ENCODE data around the gene CAPN14.
A peak's percentile ranks its signal among the peaks of the same experiment; 100 is the strongest.

The CAPN14 gene

DNA sequence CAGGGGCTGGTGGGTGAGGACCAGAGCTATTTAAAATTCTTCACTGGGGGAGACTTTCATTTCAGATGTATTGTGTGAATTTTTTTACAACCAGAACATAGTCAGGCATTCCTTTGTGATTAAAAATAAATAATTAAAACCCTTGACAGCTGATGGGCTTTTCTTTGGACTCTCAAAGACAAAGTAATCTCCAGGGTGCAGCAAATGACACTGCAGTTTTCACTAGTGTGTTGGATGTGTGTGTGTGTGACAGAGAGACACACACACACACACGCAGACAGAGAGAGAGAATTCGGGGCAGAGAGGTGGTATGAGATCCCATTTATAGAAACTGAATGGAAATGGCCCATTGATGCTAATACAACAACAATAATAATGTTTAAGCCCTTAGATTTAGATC, 68.8 kb downstream of the CAPN14 start:
- DNase-seq (ENCODE audit: insufficient read length, low spot score) (no peak), FAIRE-seq (no peak)

DNA sequence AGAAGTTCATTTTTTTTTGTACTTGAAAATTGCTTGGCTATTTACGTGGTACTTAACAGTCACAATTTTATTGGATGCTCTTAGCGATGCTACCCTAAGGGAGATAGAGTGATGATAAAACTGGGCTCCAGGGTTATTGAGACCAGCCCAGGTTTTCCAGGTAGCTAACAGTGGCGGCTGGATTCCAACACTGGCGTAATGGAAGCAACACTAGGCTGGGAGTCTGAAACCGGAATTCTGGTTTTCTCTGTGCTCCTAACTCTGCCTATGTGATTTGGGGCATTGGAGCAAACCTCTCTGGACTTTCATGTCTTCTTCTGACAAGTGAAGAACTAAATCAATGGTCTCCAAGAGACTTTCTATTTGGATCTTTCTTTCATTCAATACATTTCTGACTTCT, 69.7 kb downstream of the CAPN14 start:
- FAIRE-seq, result no peak
- no peak for DNase-seq (ENCODE audit: insufficient read length, low spot score)

DNA sequence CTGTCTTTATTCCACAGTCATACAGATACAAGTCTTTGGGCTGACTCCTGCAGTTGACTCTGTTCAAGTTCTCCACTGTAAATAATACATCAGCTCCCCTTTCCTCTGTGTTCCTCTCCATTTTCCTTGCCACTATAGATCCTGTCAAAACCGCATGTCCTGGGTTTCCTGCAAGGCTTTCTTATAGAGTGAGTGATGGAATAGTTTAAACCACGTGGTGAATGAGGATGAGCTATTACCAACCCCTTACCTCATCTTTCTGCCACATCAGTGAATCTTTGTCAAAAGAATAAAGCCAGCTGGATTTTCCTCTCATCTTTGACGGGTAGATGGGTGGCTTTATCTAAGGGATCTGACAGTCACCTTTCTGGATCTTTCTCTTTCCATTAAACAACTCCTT, 75.2 kb downstream of the CAPN14 start:
- no peak for DNase-seq (ENCODE audit: insufficient read length, low spot score)

DNA sequence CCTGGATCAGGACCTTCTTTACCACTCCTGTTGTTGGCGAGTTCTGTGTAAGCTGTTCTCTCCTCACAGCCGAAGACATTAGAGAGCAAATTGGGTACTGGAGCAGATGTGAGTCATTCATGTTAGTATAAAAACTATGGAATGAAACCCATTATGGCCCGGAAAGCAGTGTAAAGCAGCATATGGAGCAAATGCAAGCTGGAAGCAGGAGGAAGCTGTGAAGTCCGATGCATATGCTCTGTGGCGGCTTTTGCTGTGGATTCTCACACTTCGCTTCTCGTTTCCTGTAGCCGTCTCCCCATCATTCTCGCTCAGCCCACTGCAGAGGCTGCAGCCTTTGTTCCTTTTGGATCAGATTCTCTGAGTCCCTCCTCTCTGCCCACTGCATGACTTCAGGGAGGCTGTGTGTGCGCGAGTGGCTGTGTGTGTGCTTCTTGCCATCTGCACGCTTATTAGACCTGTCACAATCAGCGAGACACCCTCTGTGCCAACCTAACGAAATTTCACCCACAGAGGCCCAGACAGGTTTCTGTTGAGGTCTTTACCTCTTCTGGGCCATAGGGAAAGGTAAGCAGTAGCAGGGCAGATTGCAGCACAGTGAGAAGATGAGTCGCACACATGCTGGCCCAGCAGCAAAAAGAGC, 75.8 kb downstream of the CAPN14 start:
- FAIRE-seq (no peak), DNase-seq (ENCODE audit: insufficient read length, low spot score) (no peak)

More for the DNA sequence above, 75.2 kb downstream of the CAPN14 start:
- no peak for FAIRE-seq

DNA sequence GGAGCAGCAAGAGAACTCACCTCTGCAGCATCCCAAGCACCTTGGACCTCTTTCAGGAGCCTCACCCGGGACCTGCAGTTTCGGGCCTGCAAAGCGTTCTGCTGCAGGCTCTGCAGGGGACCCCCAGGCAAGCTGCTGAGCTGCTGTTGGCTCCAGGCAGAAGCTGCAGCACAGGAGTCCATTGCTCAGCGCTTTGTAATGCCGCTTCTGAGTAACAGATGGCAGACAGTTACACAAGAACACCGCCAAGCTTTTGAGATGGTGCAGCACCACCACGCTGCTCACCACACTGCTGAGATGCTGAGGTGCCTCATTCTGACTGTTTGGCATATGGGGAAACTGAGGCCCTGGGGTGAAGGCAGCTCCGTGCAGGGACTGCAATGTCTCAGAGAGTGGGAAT, 77.2 kb downstream of the CAPN14 start:
- DNase-seq (ENCODE audit: insufficient read length, low spot score) (no peak), FAIRE-seq (no peak)

DNA sequence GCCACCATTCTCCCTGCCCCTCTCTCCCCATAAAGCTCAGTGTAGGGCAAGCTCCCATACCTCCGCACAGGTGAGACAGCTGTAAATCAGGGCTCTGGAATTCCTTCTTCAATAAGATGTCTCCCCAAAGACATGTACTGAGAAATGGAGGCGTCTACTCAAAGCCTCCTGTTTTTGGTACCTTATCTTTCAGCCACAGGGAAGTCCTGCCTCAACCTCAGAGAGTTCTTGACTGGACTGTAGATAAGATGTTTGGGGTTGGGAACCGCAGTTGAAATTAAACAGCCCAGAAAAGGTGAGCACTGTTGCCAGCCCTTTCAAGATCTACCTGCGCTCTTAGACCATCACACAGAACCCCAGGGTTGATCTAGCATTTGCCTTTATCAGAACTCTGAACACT, 77.6 kb downstream of the CAPN14 start:
- FAIRE-seq, result no peak
- DNase-seq (ENCODE audit: insufficient read length, low spot score), result no peak

DNA sequence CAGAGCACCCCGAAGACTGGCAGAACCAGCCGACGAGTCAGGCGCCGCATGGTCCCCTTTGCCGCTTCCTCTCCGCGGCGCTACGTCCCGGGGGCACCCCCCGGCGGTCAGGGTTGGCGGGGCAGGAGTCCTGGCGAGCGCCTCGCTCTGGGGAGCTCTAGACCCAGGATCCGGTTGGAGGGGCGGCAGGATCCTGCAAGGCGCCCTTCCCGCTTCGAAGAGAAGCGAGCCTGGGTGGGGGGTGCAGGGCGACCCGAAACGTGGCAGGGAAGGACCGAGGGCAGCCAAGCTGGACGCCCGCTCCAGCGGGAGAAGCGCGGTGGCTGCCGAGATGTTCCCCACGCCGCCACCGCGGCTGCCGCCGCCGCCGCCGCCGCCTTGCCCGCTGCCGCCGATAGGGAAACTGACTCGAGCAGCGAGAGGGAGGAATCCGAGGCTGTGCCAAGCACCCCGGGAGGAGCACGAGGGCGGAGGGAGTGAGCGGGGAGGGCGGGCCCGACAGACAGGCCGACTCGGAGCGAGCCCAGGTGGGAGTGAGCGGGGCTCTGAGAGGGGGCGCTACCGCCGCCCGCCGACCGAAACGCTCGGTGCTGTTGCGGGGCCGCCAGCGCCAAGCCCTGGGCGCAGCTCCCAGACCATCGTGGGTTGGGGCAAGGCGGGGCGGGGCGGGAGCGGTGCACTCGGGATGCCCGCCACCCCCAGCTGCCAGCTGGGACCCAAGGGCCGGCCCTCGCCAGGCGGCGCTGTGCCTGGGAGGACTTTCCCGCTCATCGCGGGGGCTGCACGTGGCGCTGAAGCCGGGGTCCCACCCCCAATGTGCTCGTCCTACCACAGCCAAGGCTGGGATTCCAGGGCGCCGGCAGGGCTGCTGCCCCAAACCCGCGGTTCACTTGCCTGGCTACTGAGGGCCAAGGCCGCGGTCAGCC, 79.0 kb downstream of the CAPN14 start, which contains the start of gene GALNT14:
TSS of gene GALNT14 (minus strand) at position 404 of the 926 bp plus-strand sequence. CDS start at position 50, 354 bp downstream.
- peak; percentile 61 for DNase-seq (ENCODE audit: insufficient read length, low spot score)
- FAIRE-seq, result peak; percentile 28

DNA sequence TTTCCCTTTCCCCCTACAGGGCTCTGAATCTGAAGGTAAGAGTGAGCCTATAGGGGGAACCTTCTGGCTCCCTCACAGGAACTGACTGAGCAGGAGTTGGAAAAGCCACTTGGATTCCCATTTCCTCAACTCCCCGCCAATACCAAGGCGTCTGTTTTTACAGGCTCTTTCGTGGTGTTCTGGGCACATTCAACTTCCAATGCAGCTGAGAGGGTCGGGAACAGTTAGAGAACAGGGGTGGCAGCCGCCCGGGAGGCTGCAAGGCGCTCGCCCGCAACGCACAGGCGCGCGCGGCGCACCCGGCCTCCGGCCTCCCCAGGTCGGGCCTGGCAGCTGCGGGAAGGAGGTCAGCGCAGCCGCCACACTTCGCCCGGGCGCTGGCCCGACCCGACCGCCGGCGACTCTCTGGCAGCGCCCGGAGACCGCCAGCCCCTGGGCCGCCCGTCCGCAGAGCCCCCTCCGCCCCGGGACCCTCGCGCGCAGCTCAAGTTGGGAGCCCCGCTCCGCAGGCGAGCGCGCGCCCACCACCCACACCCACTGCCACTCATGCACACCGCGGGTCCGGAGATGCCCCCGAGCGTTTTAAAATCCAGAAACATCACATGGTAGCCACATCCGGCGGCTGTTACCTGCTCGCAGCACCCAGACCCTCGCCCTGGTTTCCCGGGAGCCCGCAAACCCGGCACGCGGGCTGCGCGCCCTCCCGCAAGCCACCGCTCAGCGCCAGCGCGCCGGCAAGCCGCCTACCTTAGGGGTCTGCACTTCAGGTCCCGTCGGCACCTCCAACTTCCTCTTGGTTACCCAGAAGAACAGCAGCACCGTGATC, 79.9 kb downstream of the CAPN14 start:
- FAIRE-seq (no peak), DNase-seq (ENCODE audit: insufficient read length, low spot score) (no peak)

DNA sequence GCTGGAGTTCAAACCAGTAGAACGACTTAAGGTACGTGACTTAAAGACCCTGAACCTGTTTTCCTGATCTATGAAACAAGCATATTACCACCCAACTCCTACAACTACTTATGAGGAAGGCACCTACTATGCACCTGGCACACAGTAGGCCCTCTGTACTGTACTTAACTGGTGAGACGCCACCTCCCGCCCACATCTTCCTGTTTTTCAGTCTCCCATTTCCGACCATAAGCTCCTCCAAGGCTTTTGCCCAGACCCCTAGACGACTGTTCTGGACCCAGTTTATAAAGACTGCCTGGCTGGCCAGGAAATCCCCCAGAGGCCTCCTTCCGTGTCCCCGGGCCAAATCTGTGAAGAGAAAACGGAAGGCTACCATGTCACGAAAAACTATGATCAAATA, 80.6 kb downstream of the CAPN14 start:
- FAIRE-seq, result no peak
- DNase-seq (ENCODE audit: insufficient read length, low spot score), result no peak

DNA sequence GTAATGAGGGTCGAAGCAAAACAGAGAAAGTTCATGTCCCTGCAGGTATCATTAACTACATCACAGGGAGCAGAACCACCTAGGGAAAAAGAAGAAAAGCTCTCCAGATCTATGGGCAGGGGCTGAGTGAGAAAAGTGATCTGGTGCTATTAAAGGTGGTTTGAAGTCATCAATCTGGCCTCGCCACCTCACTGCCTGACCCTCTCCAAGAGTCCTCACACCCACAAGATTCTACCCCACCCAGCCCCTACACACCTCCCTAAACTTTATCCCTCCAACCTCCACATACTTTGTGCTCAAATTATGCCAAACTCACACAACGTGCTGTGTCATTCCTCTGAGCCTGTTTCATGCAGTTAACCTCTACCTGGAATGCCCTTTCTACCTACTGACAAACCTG, 81.3 kb downstream of the CAPN14 start:
- DNase-seq (ENCODE audit: insufficient read length, low spot score) (no peak), FAIRE-seq (no peak)

DNA sequence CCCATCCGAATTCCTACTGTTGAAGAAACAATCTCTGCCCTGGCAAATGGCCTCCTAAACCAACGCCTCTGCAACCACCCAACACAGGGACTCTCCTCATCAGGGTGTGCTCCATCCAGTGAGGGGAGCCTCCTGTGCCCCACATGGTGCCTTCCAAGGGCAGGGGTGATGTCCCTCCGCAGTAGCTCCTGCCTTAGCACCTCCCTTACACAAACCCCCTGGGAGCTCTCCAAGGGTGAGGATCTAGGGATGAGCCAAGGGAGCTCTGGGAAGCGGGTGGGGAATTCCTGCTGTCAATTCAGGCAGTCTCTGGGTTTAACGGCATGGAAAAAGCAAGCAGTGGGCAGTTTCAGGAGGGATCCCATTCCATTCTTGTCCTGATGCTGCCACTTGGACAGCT, 82.8 kb downstream of the CAPN14 start:
- DNase-seq (ENCODE audit: insufficient read length, low spot score), result no peak

DNA sequence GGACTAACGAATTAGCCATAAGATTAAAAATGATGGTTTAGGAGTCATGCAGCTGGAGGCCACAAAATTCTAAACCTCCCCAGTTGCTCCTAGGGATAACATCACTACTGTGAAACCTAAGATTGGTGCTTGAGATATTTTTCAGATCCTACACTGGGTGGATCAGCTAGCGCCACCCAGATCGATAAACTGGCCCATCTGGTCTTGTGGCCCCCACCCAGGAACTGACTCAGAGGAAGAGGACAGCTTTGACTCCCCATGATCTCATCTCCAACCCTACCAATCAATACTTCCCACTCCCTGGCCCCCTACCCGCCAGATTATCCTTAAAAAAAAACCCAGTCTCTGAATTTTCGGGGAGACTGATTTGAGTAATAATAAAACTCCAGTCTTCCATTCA, 84.5 kb downstream of the CAPN14 start:
- DNase-seq (ENCODE audit: insufficient read length, low spot score) (no peak), FAIRE-seq (no peak)

More for the DNA sequence above, 82.8 kb downstream of the CAPN14 start:
- no peak for FAIRE-seq

DNA sequence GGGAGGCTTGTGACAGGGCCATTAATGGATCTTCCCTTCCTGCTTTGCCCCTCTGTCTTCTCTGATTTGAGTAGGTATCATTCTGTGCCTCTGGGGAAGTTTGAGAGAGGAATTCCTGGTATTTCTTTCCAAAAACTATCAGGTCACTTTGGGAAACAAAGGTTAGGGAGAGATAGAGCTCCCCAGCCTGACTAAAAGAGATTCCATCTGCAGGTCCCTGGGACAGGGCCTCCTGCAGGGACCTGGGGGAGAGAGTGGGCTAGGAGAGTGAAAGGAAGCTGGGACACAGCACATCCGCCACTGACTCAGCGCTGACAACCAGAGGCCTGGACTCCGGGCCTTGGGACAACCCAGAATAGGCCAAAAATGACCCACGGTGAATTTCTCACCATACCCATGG, 85.4 kb downstream of the CAPN14 start:
- FAIRE-seq, result no peak

DNA sequence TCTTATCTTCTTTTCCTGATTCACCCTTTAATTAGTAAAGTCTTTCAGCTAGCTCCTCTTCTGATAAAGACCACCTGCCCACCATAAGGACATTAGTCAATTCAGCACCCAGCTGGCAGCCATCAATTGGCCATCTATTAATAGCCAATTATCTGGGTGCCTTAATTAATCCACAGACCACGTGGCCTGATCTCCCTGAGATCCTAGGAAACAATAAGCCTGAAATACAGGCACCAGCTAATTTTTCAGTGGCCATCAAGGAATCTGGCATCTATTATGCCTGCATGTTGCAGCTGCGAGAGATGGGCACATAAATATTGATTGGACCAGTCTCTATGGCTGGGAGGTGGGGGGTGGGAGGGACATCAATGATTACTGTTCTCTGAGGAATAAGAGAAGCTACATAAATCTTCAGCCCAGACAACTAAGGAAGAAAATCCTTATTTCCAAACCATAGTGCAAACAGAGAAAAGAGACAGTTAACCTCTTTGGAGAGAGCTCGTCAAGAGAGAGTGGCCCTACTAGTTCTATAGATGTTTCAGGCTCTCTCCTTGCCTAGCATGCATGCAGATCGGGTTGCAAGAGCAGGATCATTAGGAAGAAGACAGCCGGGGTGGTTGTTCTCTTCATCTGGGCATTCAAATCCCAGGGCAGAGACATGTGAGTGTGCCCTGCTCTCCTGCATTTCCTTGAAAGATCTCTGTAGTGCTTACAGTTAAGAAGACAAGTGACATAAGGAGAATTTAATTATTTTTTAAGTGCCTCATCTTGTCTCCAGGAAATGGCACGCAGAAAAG, 87.7 kb downstream of the CAPN14 start:
- DNase-seq (ENCODE audit: insufficient read length, low spot score) (no peak), FAIRE-seq (no peak)

More for the DNA sequence above, 85.4 kb downstream of the CAPN14 start:
- DNase-seq (ENCODE audit: insufficient read length, low spot score), result no peak

DNA sequence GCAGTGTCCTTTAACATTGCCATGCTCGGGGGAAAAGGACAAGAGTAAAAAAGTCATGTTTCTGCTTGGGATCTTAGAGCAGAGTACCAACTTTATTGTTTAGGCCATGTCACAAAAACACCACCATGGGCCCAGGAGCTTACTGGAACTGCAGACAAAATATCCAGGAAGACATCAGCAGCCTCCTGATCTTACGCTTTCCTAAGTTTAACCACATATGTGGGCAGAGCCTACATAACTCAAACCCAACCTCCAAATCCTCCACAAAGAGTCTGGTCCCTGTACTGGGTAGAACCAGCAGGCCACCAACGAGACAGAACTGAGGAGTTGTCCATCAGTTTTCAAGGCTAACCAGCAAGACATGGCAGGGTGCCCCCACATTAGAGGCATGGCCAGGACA, 89.4 kb downstream of the CAPN14 start:
- FAIRE-seq (no peak), DNase-seq (ENCODE audit: insufficient read length, low spot score) (no peak)

DNA sequence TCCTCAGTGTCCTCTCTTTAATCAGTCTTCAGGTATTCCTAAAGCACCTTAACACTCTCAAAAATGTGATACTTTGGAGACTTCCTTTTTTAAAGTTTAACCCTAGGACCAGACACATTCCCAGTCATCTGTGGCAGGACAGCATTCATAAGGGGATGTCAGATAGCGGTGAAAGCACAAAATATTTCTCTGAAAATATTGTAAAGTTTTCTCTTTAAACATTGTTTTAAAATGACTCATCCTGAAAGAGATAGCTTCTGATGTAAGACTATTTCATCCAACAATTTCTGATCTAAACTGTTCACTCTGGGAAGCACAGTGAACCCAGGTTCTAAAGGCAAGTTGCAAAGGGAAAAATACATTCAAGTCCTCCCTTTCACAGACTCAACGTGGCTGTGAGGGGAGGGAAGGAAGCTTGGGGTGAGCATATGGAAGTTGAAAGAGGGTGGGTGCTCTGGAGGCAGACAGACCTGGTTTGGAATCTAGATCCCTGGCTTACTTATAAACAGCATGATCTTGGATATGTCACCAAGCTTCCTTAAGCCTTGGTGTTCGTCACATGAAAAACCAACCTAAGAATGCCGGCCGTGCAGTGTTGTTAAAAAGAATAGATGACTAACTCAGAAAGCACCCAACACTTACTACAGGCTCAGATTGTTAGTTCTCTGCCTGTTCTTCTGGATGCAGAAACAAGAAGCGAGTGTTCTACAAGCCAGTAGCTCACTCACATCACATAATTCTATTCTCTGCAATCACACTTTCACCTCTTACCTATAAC, 91.2 kb downstream of the CAPN14 start:
- FAIRE-seq (no peak), DNase-seq (ENCODE audit: insufficient read length, low spot score) (no peak)

DNA sequence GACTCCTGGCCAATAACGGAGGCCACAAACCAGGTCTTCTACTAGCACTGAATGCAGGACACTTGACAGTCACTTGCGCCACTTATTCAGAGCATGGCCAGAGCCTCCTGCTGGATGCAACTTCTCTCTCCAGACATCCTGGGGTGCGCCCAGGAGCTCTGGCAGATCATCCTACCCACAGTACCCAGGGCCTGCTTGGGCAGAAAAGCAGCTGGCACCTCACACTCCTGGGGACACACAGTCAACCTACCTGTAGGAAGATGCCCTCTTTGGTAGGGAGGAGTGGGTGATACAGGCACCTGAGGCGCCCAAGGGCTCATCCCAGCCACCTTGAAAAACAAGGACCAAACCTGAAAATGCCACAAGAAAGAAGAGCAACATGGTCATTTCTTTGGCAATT, 92.4 kb downstream of the CAPN14 start:
- FAIRE-seq (no peak), DNase-seq (ENCODE audit: insufficient read length, low spot score) (no peak)
